HG03378 (cell line): ENCODE results near the gene LNP1.

Experiments
- ATAC-seq: cut with Tn5 transposase; IDR thresholded peaks from one replicate; pipeline ENCODE4 v1.9.1; 2021; ENCODE audit warnings: mild to moderate bottlenecking, moderate library complexity; ENCODE audit not compliant: unreplicated experiment

LNP1 gene

GRCh38 chr3:100399341-100400071, 1.8 kb upstream of the LNP1 start:
- ATAC-seq = no peak

DNA sequence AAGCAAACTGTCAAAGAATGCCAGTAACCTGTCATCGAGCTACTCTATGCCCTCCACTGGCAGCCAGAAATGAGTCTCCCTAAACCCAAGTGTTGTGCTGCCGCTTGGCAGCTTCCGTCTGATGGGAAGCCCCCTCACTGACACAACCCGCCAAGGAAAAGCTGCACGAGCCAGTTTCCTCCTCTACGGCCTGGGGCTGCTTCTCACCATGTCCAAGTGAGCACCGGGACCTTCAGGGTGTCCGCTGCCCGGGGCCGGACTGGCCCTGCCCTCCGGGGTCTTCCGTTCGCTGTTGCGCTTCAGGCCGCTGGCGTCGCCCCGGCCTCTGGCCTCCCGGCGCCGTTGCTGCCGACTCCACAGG, 940 bp upstream of the LNP1 start:
- peak; percentile 8 for ATAC-seq

- peak; percentile 26 for ATAC-seq
Observed at GRCh38 chr3:100401674-100402041, 319 bp downstream of the LNP1 start.

- ATAC-seq = no peak
Observed at GRCh38 chr3:100402256-100402655, 917 bp downstream of the LNP1 start.

GRCh38 chr3:100402891-100403290, 1.6 kb downstream of the LNP1 start:
- ATAC-seq = no peak

DNA sequence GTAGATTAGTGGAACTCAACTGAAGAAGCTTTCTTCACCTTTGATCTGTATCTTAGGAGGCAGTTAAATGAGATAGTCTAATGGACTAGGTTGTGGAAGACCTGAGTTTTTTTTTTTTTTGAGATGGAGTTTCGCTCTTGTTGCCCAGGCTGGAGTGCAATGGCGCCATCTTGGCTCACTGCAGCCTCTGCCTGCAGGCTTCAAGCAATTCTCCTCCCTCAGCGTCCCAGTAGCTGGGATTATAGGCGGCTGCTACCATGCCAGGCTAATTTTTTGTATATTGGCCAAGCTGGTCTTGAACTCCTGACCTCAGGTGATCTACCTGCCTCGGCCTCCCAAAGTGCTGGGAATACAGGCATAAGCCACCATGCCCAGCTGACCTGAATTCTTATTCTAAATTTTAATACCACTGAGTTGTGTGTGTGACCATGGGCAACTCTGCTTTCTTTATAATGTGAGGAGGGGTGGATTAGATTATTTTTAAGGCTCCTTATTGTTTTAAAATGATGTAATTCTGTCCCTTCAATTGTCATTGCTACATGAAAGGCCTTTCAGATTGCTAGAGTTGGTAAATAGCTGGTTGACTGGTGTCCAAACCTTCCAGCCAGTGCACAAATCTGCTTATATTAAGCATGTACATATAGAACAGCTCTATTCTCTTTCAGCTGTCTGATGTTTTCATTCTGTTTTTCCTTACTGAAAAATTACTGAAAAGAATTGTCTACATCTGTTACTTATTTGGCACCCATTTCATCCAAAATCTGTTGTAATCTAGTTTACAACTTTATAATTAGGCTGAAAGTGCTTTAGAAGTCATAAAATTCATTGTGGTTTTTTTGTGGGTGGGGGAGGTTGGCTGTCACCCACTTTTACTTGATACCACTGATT, 2.3 kb downstream of the LNP1 start:
- no peak for ATAC-seq

DNA sequence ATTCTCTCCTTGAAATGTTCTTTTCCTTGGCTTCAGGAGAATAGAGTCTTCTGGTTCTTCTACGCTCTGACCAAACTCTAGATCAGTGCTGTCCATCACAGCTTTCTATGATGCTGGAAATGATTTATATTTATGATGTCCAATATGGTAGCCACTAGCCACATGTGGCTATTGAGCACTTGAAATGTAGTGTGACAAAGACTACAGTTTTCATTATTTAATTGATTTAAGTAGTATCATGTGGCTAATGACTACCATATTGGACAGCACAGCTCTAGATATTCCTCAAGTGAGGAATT, 2.9 kb downstream of the LNP1 start:
- ATAC-seq = no peak

DNA sequence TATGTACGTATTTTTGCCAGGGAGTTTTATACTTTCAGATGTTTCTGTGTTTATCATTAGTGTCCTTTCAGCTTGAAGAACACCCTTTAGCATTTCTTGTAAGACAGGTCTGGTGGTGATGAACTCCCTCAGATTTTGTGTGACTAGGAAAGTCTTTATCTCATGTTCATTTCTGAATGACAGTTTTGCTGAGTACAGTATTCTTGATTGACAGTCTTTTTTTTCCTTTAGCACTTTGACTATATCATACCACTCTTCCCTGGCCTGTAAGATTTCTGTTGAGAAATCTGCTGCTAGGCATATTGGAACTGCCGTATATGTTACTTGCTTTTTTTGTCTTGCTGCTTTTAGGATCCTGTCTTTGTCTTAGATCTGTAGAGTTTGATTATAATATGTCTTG, 5.8 kb downstream of the LNP1 start:
- no peak for ATAC-seq

DNA sequence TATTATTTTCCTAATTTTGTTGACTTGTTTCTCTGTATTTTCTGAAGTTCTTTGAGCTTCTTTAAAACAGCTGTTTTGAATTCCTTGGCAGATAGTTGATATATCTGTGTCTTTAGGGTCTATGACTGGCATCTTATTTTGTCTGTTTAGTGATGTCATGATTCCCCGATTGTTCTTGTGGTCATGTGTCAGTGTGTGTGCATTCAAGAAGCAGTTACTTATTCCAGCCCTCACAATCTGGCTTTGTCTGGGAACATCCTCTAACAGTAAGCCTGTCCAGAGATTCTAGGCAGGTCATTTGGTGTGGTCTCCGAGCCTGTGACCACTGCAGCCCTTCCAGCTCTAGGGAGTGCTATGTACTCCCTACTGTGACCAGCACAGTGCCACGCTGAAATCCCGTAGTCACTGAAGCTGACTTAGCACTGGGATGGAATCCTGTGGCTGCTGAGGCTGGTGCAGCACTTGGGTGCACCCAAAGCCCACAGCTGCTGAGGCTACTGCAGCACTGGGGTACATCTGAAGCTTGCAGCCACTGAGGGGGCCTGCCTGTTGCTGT, 6.7 kb downstream of the LNP1 start:
- ATAC-seq = no peak

DNA sequence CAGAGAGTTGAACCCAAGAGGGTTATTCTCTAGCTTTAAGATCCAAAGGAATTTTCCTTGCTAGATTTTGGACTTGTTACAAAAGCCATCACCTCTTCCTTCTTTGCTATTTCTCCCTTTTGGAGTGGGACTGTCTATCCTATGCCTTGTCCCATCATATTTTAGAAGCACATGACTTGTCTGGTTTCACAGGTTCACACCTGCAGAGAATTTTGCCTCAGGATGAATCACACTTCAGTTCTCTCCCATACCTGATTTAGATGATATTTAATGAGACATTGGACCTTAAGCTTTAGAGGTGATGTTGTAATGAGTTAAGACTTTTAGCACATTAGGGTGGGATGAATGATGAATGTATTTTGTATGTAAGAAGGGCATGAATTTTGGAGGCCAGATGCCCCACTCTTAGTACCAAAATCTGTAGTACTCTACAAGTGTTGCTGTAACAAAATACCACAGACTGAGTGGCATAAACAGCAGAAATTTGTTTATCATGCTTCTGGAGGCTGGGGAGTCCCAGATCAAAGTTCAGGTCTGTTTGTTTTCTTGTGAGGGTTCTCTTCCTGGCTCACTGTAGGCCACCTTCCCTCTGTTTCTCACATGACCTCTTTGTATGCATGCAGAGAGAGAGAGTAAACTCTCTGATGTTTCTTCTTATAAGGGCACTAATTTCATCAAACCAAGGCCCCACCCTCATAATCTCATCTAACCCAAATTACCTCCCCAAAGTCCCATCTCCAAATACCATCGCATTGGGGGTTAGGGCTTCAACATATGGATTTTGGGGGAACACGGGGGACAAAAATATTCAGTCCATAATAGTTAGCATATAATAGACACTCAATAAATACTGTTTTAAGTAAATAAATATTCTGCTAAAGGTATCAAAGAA, 10.0 kb downstream of the LNP1 start:
- no peak for ATAC-seq

GRCh38 chr3:100412912-100413590, 11.7 kb downstream of the LNP1 start:
- no peak for ATAC-seq

DNA sequence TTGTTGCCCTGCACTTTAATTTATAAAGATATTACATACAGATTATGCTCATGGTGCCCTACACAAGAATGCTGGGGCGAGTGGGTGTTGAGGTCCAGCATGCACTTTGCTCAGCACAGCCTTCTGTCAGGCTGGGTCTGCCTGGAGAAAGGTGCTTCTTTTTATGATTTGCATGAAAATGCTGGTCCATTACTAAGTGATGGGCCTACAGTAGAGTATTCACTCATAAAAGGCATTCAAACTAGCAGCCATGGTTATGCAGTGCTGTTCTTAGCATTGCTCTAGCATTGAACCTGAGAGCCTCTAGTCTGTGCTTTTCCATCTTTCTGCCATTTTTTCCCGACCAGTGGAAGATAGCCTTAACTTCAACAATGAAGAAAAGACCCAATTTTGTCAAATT, 12.3 kb downstream of the LNP1 start:
- ATAC-seq = no peak

- no peak for ATAC-seq
Observed at GRCh38 chr3:100416176-100416575, 14.8 kb downstream of the LNP1 start.

GRCh38 chr3:100416863-100417262, 15.5 kb downstream of the LNP1 start:
- ATAC-seq = no peak

DNA sequence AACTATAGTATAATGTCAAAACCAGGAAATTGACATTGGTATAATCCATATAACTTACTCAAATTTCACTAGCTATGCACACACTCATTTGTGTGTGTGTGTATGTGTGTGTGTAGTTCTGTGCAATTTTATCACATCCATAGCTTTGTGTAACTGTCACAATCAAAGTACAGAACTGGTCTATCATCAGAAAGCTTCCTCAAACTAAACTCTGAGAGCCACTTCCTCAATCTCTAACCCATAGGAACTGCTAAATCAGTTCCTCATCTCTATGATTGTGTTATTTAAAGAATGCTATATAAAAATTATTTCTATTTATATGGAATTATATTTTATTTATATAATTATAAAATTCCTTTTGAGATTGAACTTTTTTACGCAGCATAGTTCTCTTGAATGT, 18.1 kb downstream of the LNP1 start:
- no peak for ATAC-seq

DNA sequence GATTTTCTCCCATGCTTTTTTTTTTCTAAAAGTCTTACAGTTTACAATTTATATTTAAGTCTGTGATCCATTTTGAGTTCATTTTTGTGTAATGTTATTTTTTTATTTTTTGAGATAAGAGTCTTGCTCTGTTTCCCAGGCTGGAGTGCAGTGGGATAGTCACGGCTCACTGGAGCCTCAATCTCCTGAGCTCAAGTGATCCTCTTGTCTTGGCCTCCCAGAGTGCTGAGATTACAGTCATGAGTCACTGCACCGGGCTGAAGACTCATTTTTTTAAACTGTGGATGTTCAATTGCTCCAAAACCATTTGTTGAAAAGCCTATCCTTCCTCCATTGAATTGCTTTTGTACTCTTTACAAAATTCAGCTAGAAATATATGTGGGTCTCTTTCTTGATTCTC, 19.5 kb downstream of the LNP1 start:
- ATAC-seq = no peak

DNA sequence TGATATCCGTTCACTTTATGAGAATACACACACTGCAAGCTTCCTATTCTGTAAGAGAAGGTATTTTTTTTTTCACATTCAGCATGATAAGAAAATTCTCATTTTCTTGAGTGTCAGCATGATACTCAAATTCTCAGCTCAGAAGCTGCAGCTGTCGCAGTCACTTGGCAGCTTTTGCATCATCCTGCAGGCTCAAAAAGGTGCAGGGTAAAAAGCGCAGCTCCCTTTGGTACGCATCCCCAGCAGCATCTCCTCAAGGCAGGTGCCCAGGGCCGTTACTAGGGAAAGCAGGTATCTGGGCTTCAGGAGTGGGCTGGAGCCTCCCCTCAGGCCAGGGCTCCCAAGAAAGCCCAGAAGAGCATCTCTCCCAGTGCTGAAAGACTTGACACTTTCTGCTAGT, 22.3 kb downstream of the LNP1 start:
- ATAC-seq = no peak

DNA sequence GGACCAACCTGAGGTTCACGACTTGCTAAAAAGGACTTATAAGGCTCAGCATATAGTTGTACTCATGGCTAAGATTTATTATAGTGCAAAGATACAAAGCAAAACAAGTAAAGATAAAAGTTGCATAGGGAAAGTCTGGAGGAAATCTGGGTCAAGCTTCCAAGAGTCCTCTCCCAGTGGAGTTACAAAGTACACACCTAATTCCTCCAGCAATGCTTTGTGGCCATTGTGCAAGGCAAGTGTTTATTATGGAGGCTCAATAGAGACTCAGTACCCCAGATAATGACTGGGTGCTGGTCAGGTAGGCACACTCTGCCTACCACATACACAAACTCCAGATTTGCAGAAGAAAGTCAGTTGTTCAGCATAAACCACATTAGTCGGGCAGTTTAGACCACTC, 22.9 kb downstream of the LNP1 start:
- ATAC-seq = no peak

DNA sequence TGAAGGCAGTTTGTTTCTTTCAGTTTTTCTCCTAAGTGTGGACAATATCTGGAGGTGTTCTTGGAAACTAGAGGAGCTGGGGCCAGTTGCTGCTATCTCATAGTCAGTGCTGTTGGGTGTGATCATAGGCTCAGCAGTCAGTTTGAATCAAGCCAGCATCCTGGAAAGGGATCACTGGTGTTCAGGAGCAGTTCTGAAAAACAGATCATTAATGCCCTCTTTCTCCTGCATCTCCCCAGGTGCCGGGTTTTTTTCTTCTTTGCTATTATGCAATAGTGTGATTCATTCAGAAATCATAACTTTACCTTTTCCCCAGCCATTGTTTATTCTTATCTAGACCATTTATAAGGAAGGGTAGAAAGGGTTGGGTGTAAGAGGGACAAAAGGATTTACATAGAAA, 24.0 kb downstream of the LNP1 start:
- no peak for ATAC-seq

GRCh38 chr3:100426067-100426682, 24.8 kb downstream of the LNP1 start:
- no peak for ATAC-seq
